Stromal cell of bone marrow (primary cell): ENCODE data around the gene REG1B.

ENCODE experiments used
- DNase-seq: peaks from one replicate; pipeline ENCODE4 v3.0.0-alpha.2; 2012; ENCODE audit warnings: low read depth

REG1B gene

GRCh38 chr2:79087785-79088364 is at the start of gene REG1B:
TSS of gene REG1B (minus strand) at chr2:79087993. CDS start at chr2:79087612, 381 bp downstream.
- DNase-seq, result no peak

GRCh38 chr2:79131687-79132086 is 43.9 kb upstream of the REG1B start:
- DNase-seq, result no peak

GRCh38 chr2:79129804-79130203 is 42.0 kb upstream of the REG1B start:
- no peak for DNase-seq

GRCh38 chr2:79129260-79129659 is 41.5 kb upstream of the REG1B start:
- DNase-seq, result no peak

- no peak for DNase-seq
These were observed 40.6 kb upstream of the REG1B start for GRCh38 chr2:79128406-79128805.

- DNase-seq, result no peak
These were observed 37.9 kb upstream of the REG1B start for GRCh38 chr2:79125721-79125985.

GRCh38 chr2:79124907-79125720 is 37.3 kb upstream of the REG1B start:
- DNase-seq, result no peak

- no peak for DNase-seq
These were observed 34.9 kb upstream of the REG1B start for GRCh38 chr2:79122676-79123075.

GRCh38 chr2:79120194-79120713 is 32.5 kb upstream of the REG1B start, which contains the start of gene REG1A:
TSS of gene REG1A (plus strand) at chr2:79120488. CDS start at chr2:79120862, 374 bp downstream.
- no peak for DNase-seq

- no peak for DNase-seq
These were observed 29.5 kb upstream of the REG1B start for GRCh38 chr2:79116997-79117928.

GRCh38 chr2:79114797-79115494 is 27.2 kb upstream of the REG1B start:
- DNase-seq, result no peak

GRCh38 chr2:79112269-79112668 is 24.5 kb upstream of the REG1B start:
- DNase-seq, result no peak

- DNase-seq, result no peak
These were observed 17.5 kb upstream of the REG1B start for GRCh38 chr2:79105259-79105658.

- DNase-seq, result no peak
These were observed 15.4 kb upstream of the REG1B start for GRCh38 chr2:79103214-79103613.

- no peak for DNase-seq
These were observed 13.2 kb upstream of the REG1B start for GRCh38 chr2:79101024-79101423.

GRCh38 chr2:79100285-79100684 is 12.5 kb upstream of the REG1B start:
- no peak for DNase-seq

- DNase-seq, result no peak
These were observed 11.4 kb upstream of the REG1B start for GRCh38 chr2:79099140-79099686.

- DNase-seq, result no peak
These were observed 10.1 kb upstream of the REG1B start for GRCh38 chr2:79097843-79098242.

GRCh38 chr2:79090693-79091092 is 2.9 kb upstream of the REG1B start:
- no peak for DNase-seq

GRCh38 chr2:79086255-79086654 is 1.5 kb downstream of the REG1B start:
- no peak for DNase-seq

- DNase-seq, result no peak
These were observed 2.4 kb downstream of the REG1B start for GRCh38 chr2:79085382-79085781.
